HCT116 (cell line): ENCODE data around the gene KLHL2.

Source experiments
- EGR1 ChIP-seq: IDR thresholded peaks from 2 replicates; pipeline ENCODE4 v1.6.1; 2012; ENCODE audit warnings: low read depth
- ELF1 ChIP-seq: IDR thresholded peaks from 2 replicates; pipeline ENCODE4 v1.6.1; 2012; ENCODE audit warnings: low read depth, borderline replicate concordance
- EZH2 ChIP-seq: fragments of 200-600 bp; sonication (generic); IDR thresholded peaks from 2 replicates; pipeline ENCODE4 v1.6.1; 2017; ENCODE audit warnings: antibody characterized with exemption, mixed run types
- EZH2phosphoT487 ChIP-seq: fragments of 200-600 bp; IDR thresholded peaks from 2 replicates; pipeline ENCODE4 v1.6.1; 2018; ENCODE audit warnings: antibody characterized with exemption, borderline replicate concordance
- POLR2AphosphoS5 ChIP-seq: IDR thresholded peaks from 2 replicates; pipeline ENCODE4 v1.6.1; 2011; ENCODE audit warnings: mild to moderate bottlenecking, low read depth, low read length, moderate library complexity
- SRF ChIP-seq: IDR thresholded peaks from 2 replicates; pipeline ENCODE4 v1.6.1; 2012; ENCODE audit warnings: low read depth
- YY1 ChIP-seq: IDR thresholded peaks from 2 replicates; pipeline ENCODE4 v1.6.1; 2011; ENCODE audit warnings: low read length, low read depth, moderate library complexity, mild to moderate bottlenecking; ENCODE audit not compliant: insufficient replicate concordance; ENCODE audit errors: extremely low read depth
- ZFX ChIP-seq: fragments of 450-650 bp; IDR thresholded peaks from 2 replicates; pipeline ENCODE4 v1.6.1; 2017
- TF ChIP-seq, protein P1 (sequence below), 3 experiments: fragments of 200-600 bp in 1 of 3; sonication (generic) in 1 of 3; IDR thresholded peaks in 2 of 3; conservative IDR thresholded peaks in 1 of 3; 2 replicates each; pipeline ENCODE4 v1.5.1; 2012 to 2017; ENCODE audit warnings: low read depth in 2 of 3, low read length in 2 of 3, antibody characterized with exemption in 1 of 3, borderline replicate concordance in 1 of 3, control low read depth in 1 of 3, mild to moderate bottlenecking in 1 of 3, mixed read lengths in 1 of 3, mixed run types in 1 of 3, moderate library complexity in 1 of 3; ENCODE audit not compliant: insufficient read depth in 1 of 3
- TF ChIP-seq, protein P2 (sequence below): IDR thresholded peaks from 2 replicates; pipeline ENCODE4 v1.6.1; 2012

DNA sequence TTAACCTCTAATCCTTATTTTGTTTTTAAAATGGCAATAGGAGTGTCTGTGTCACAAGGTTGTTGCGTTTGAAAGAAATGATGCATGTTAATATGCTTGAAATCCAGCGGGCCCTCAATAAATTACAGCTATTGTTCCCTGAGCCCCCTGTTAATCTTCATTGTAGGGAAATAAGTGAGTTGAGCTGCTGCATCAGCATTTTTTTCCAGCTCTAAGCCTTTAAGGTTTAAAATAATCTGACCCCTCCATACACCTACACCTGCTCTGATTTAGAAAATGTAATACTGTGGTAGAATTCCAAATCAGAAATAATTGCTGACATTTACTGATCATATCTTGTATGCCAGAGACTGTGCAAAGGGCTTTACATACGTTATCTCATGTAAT is 117.5 kb downstream of the KLHL2 start:
- TF ChIP-seq, protein P1, sequence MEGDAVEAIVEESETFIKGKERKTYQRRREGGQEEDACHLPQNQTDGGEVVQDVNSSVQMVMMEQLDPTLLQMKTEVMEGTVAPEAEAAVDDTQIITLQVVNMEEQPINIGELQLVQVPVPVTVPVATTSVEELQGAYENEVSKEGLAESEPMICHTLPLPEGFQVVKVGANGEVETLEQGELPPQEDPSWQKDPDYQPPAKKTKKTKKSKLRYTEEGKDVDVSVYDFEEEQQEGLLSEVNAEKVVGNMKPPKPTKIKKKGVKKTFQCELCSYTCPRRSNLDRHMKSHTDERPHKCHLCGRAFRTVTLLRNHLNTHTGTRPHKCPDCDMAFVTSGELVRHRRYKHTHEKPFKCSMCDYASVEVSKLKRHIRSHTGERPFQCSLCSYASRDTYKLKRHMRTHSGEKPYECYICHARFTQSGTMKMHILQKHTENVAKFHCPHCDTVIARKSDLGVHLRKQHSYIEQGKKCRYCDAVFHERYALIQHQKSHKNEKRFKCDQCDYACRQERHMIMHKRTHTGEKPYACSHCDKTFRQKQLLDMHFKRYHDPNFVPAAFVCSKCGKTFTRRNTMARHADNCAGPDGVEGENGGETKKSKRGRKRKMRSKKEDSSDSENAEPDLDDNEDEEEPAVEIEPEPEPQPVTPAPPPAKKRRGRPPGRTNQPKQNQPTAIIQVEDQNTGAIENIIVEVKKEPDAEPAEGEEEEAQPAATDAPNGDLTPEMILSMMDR (IDR thresholded peaks at IDR 0.05 in 2 of 3, conservative IDR thresholded peaks at IDR 0.05 in 1 of 3; ENCODE audit: borderline replicate concordance in 1 of 3, insufficient read depth in 1 of 3, low read depth in 2 of 3, low read length in 2 of 3): no peak
- TF ChIP-seq EZH2phosphoT487: no peak
- no peak for TF ChIP-seq POLR2AphosphoS5
- no peak for TF ChIP-seq SRF
- TF ChIP-seq YY1: no peak
- no peak for TF ChIP-seq EGR1
- no peak for TF ChIP-seq ZFX
- TF ChIP-seq, protein P2, sequence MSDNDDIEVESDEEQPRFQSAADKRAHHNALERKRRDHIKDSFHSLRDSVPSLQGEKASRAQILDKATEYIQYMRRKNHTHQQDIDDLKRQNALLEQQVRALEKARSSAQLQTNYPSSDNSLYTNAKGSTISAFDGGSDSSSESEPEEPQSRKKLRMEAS: no peak
- TF ChIP-seq ELF1: no peak
- no peak for TF ChIP-seq EZH2
